ENCODE results near the gene CDYL2.

Gene CDYL2

DNA sequence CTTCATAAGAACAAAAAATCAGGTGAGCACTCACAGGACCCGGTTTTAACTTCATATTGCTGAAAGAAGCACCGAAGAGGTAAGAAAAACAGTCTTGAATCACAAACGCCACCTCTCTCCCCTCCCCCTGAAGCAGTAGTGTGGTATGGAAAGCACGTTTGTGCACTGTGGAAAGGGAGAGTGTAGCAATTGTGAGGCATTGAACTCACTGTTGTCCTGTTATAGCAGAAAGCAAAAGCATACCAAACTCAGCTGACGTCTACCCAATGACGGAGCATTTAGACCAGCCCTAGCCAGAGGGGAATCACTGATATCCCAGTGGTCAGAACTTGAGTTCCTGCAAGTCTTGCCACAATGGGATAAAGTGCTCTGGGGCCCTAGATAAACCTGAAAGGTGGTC lies 164.8 kb downstream of the CDYL2 start:
- in situ Hi-C loops (cut with MboI; ENCODE audit: low sequenced_read_pairs): no loop called here

DNA sequence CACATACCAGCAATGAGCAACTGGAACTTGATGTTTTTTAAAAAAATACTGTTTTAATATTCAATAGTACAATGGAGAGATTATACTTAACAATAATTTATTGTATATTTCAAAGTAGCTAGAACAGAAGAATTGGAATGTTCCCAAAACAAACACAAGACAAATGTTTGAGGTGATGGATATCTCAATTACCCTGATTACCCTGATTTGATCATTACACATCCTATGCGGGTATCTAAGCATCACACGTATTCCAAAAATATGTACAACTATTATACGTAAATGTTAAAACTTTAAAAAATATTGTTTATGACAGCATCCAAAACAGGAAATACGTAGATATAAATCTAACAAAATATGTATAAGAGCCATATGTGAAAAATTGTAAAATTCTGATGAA lies 166.8 kb downstream of the CDYL2 start:
- in situ Hi-C loops (cut with MboI; ENCODE audit: low sequenced_read_pairs): no loop called here

GRCh38 chr16:80631581-80631980 lies 172.8 kb downstream of the CDYL2 start:
- in situ Hi-C loops (cut with MboI; ENCODE audit: low sequenced_read_pairs): no loop called here

DNA sequence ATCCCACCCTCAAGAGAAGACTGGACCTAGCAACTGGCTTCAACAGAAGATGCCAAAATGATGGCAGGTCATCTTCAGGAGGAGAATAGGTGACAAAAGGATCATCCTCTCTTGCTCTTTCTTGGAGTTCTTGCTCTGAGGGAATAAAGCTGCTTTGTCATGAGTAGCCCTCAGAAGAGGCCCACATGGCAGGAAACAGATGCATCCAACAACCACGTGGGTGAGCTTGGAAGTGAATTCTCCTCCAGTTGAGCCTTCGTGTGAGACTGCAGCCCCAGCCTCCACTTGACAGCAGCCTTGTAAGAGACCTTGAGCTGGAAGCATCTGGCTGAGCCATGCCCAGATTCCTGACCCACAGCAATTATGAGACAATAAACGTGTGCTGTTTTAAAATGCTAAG lies 176.1 kb downstream of the CDYL2 start:
- in situ Hi-C loops (cut with MboI; ENCODE audit: low sequenced_read_pairs): no loop called here

DNA sequence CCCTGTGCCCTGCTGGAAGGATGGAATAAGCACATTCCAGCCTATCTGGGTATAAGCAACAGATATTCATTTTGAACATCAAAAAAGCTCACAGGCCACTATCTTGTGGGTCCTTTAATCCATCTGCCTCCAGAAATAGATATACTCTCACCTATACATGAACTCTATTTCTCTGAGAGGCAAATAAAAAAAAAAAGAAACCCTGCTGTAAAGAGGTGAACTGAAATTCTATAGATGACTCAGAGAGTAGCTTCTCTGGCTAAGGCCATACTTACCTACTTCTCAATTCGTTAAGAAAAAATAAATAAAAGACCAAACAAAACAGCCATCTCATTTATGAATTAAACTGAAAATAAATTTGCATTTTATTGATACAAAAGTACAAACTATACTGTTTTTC lies 177.3 kb downstream of the CDYL2 start:
- in situ Hi-C loops (cut with MboI; ENCODE audit: low sequenced_read_pairs): no loop called here

DNA sequence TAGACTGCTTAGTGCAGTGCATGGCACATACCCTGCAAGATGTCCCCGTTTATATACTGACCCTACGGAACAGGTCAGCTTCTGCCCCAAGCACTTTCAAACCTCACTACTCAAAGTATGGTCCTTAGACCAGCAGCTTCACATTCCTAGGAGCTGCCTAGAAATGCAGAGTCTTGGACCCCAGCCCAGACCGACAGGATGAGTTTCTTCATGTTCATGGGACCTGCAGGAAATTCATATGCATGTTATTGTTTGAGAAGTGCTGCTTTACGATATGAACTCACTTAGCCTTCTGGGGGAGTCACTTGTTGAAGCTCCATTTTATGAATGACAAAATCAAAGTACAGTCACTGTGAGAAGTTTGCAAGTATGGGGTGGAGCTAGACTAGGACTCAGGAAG lies 181.0 kb downstream of the CDYL2 start:
- in situ Hi-C loops (cut with MboI; ENCODE audit: low sequenced_read_pairs): no loop called here

- in situ Hi-C loops (cut with MboI; ENCODE audit: low sequenced_read_pairs): no loop called here
These were observed 182.4 kb downstream of the CDYL2 start for GRCh38 chr16:80622007-80622406.

- in situ Hi-C loops (cut with MboI; ENCODE audit: low sequenced_read_pairs): no loop called here
These were observed 183.4 kb downstream of the CDYL2 start for GRCh38 chr16:80620736-80621605.

GRCh38 chr16:80619824-80620223 lies 184.6 kb downstream of the CDYL2 start:
- in situ Hi-C loops (cut with MboI; ENCODE audit: low sequenced_read_pairs): no loop called here

- in situ Hi-C loops (cut with MboI; ENCODE audit: low sequenced_read_pairs): no loop called here
These were observed 185.3 kb downstream of the CDYL2 start for GRCh38 chr16:80618862-80619648.

DNA sequence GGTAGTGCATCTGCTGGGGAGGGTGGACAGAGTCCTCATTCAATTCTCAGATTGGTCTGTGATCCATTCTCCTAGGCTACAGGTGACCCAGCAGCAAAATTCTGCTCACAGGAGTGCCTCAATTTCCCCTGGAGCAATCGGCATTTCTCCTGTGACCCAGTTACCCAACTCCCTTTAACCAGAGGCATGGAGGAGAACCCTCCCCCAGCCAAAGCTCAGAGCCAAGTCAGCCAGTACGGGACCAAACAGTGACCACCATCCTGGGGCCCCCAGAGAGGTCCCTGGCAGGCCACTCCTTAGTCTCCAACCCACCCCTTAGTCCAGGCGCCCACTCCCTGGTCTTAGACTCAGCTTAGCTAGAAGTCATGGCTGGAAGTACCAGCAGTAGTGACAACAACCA lies 188.0 kb downstream of the CDYL2 start:
- in situ Hi-C loops (cut with MboI; ENCODE audit: low sequenced_read_pairs): no loop called here

DNA sequence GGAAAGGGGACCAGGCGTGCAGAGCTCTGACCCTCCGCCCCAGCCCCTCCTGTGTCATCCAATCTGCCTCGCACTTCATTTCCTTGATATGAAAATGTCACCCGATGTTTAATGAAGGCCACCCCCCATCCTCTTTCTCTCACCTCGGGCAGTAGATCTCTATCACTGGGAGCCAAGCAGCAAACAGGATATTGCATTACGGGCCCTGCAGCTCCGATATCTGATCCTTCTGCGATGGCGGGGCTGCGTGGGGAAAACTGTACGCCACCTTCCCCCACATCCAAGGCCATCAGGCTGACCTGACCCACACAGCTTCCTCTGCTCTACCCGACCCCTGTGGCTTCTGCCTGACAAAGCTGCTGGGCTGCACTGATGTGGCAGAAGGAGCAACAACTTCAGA lies 188.7 kb downstream of the CDYL2 start:
- in situ Hi-C loops (cut with MboI; ENCODE audit: low sequenced_read_pairs): no loop called here

- in situ Hi-C loops (cut with MboI; ENCODE audit: low sequenced_read_pairs): no loop called here
These were observed 189.3 kb downstream of the CDYL2 start for GRCh38 chr16:80614908-80615671.

DNA sequence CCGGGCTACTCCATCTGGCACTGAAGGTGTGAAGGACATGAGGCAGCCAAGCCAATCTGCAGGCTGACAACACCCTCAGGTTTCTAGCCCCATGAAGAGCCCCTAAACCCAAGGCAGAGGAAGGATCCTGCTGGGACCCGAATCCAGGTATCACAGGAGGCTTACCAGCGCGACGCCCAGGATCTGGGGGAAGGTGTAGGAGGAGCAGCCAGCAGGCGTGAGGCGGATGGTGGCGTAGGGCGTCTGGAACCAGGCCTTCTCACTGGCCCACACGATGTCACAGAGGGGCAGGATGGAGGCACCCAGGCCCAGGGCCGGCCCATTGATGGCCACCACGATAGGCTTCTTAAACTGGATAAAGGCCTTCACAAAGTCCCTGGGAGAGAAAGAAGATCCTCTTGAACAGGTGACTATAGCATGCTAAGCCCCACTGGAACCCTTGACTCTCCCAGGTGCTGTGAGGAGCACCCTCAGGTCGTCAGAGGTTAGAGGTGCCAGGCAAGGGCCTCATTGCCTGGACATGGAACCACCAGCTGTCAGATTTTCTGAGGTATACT lies 191.9 kb downstream of the CDYL2 start:
- in situ Hi-C loops (cut with MboI; ENCODE audit: low sequenced_read_pairs): no loop called here

GRCh38 chr16:80611930-80612327 lies 192.5 kb downstream of the CDYL2 start:
- in situ Hi-C loops (cut with MboI; ENCODE audit: low sequenced_read_pairs): no loop called here

- in situ Hi-C loops (cut with MboI; ENCODE audit: low sequenced_read_pairs): no loop called here
These were observed 193.0 kb downstream of the CDYL2 start for GRCh38 chr16:80611171-80611929.

DNA sequence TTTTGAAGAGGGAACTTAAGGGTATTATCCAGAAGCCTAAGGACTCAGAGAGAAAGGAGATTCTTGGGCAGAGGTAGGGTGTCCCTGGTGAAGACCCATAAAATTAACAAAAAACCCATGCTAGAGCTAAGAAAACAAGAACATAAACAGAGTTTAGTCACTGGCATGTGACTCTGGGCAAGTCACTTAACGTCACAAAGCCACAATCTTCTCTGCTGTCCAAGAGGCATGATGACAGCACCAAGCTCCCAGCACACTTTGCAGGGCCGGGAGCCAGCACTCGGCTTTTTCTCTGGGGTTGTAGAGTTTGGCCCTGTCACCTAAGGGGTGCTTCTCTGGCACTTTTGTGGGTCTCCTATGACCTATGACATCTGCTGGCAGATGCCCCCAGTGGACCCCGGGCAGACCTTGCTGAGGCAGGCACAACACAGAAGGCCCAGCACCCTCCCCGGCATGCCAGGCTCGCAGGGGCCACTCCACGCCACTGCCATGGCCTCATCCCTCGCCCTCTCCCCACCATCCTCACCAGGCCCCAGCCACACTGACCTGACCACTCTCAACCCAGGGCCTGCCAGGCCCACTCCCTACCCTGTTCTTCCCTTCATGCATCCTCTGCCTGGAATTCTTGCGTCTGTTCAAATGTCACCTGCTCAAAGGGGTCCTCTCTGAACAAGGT lies 193.8 kb downstream of the CDYL2 start:
- in situ Hi-C loops (cut with MboI; ENCODE audit: low sequenced_read_pairs): no loop called here

DNA sequence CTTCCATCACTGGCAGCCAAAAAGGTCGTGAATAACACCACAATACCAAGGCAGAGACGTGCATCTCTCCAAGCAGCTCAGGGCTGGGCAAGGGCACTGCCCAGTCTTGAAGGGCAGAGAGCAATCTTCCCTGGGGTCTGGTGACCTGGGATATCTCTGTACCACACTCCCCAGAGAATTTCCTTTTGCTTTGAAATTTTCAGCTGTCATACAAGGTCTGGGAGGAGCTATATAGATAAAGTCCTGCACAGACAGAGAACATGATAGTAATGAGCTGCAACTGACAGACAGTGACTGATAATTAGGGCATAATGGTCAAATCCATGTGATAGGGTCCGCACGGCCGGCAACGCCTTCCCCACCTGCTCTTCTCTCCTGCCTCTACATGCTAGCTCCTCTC lies 195.5 kb downstream of the CDYL2 start:
- in situ Hi-C loops (cut with MboI; ENCODE audit: low sequenced_read_pairs): no loop called here

- in situ Hi-C loops (cut with MboI; ENCODE audit: low sequenced_read_pairs): no loop called here
These were observed 197.2 kb downstream of the CDYL2 start for GRCh38 chr16:80607204-80607603.

DNA sequence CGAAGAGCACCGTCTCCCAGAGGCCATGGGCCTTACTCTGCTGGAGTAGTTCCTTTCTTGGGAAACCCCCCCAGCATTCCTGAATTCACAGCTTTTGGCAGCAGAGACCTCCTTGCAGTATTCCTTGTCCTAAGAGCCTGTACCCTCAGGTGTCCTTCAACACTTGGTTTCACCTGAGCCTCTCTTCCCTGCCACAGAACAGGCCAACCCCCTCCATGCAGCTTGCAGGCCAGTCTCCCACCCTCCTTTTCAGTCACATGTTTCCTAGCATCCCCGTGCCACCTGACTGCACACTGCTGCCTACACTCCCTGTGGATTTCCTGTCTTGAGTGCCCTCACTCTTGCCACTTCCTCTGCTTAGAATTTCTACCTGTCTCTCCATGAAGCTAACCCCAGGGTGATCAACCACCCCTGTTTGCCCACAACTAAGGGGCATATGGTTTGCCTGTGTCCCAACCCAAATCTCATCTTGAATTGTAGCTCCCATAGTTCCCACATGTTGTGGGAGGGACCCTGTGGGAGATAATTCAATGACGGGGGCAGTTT lies 198.1 kb downstream of the CDYL2 start:
- in situ Hi-C loops (cut with MboI; ENCODE audit: low sequenced_read_pairs): no loop called here
